HCT116 (cell line): ENCODE data around the gene CTU1.

Experiments
- CTCF ChIP-seq, 3 experiments: fragments of 200-600 bp in 1 of 3; sonication (generic) in 1 of 3; IDR thresholded peaks in 2 of 3; conservative IDR thresholded peaks in 1 of 3; 2 replicates each; pipeline ENCODE4 v1.5.1; 2012 to 2017; ENCODE audit warnings: low read depth in 2 of 3, low read length in 2 of 3, antibody characterized with exemption in 1 of 3, borderline replicate concordance in 1 of 3, control low read depth in 1 of 3, mild to moderate bottlenecking in 1 of 3, mixed read lengths in 1 of 3, mixed run types in 1 of 3, moderate library complexity in 1 of 3; ENCODE audit not compliant: insufficient read depth in 1 of 3
- EZH2 ChIP-seq: fragments of 200-600 bp; sonication (generic); IDR thresholded peaks from 2 replicates; pipeline ENCODE4 v1.6.1; 2017; ENCODE audit warnings: antibody characterized with exemption, mixed run types
- FOSL1 ChIP-seq: IDR thresholded peaks from 2 replicates; pipeline ENCODE4 v1.6.1; 2012; ENCODE audit warnings: low read depth
- JUND ChIP-seq: IDR thresholded peaks from 2 replicates; pipeline ENCODE4 v1.6.1; 2012
- POLR2AphosphoS5 ChIP-seq: IDR thresholded peaks from 2 replicates; pipeline ENCODE4 v1.6.1; 2011; ENCODE audit warnings: mild to moderate bottlenecking, low read depth, low read length, moderate library complexity
- RAD21 ChIP-seq: IDR thresholded peaks from 2 replicates; pipeline ENCODE4 v1.6.1; 2012; ENCODE audit warnings: low read depth, mild to moderate bottlenecking
- REST ChIP-seq: IDR thresholded peaks from 2 replicates; pipeline ENCODE4 v1.6.1; 2012; ENCODE audit warnings: low read depth
- SRF ChIP-seq: IDR thresholded peaks from 2 replicates; pipeline ENCODE4 v1.6.1; 2012; ENCODE audit warnings: low read depth
- ZBTB33 ChIP-seq: IDR thresholded peaks from 2 replicates; pipeline ENCODE4 v1.6.1; 2011; ENCODE audit warnings: mild to moderate bottlenecking, low read length, moderate library complexity; ENCODE audit not compliant: insufficient replicate concordance; ENCODE audit errors: extremely low read depth
- ZFX ChIP-seq: fragments of 450-650 bp; IDR thresholded peaks from 2 replicates; pipeline ENCODE4 v1.6.1; 2017
- ZNF274 ChIP-seq: fragments of 200-500 bp; sonication (Bioruptor generic); IDR thresholded peaks from 2 replicates; pipeline ENCODE4 v1.6.1; 2014; ENCODE audit warnings: mild to moderate bottlenecking, low read depth, low read length, inconsistent platforms

GRCh38 chr19:51097796-51098195 lies 10.4 kb downstream of the CTU1 start:
- no peak for TF ChIP-seq CTCF (IDR thresholded peaks at IDR 0.05 in 2 of 3, conservative IDR thresholded peaks at IDR 0.05 in 1 of 3; ENCODE audit: borderline replicate concordance in 1 of 3, insufficient read depth in 1 of 3, low read depth in 2 of 3, low read length in 2 of 3)
- TF ChIP-seq EZH2, result no peak
- no peak for TF ChIP-seq SRF
- TF ChIP-seq ZNF274, result no peak
- TF ChIP-seq ZBTB33, result no peak
- TF ChIP-seq JUND, result no peak
- TF ChIP-seq POLR2AphosphoS5, result no peak
- TF ChIP-seq FOSL1, result no peak
- TF ChIP-seq ZFX, result no peak
- no peak for TF ChIP-seq REST
- TF ChIP-seq RAD21, result no peak
